Liver (tissue), 9 donors: ENCODE measurements around the gene TNFRSF25. TPM values are rescaled to one million over a fixed set of nuclear protein-coding genes. Genes with fewer than 3 reads are reported as not detected.

ENCODE experiments used
- DNase-seq: peaks from one replicate; pipeline ENCODE4 v3.0.0-alpha.2; 2017; ENCODE audit warnings: low spot score
- H3K27ac ChIP-seq, 2 donors: one replicate each; pipeline ENCODE4 v1.7.0; 2013; ENCODE audit warnings: inconsistent platforms in 2 of 2, low read length in 2 of 2, control low read depth in 1 of 2, low read depth in 1 of 2, mild to moderate bottlenecking in 1 of 2
- H3K27me3 ChIP-seq, 4 donors: one replicate each; pipeline versions ENCODE4 v1.6.1 to v1.7.0; 2013; ENCODE audit warnings: low read length in 3 of 4, inconsistent platforms in 1 of 4, mild to moderate bottlenecking in 1 of 4, moderate library complexity in 1 of 4; ENCODE audit not compliant: control insufficient read depth in 4 of 4, insufficient read depth in 4 of 4
- H3K36me3 ChIP-seq, 4 donors: one replicate each; pipeline versions ENCODE4 v1.6.1 to v1.7.0; 2013; ENCODE audit warnings: low read length in 3 of 4, mild to moderate bottlenecking in 3 of 4, low read depth in 1 of 4, moderate library complexity in 1 of 4; ENCODE audit not compliant: control insufficient read depth in 4 of 4, insufficient read depth in 3 of 4
- H3K4me1 ChIP-seq, 4 donors: one replicate each; pipeline versions ENCODE4 v1.6.1 to v1.7.0; 2013; ENCODE audit warnings: low read length in 3 of 4, mild to moderate bottlenecking in 3 of 4, moderate library complexity in 1 of 4; ENCODE audit not compliant: control insufficient read depth in 4 of 4, insufficient read depth in 4 of 4
- H3K4me3 ChIP-seq, 3 donors: one replicate each; pipeline versions ENCODE4 v1.6.1 to v1.7.0; 2013; ENCODE audit warnings: low read length in 3 of 3, control low read depth in 1 of 3, low read depth in 1 of 3, mild to moderate bottlenecking in 1 of 3
- H3K9ac ChIP-seq, 2 donors: one replicate each; pipeline ENCODE4 v1.7.0; 2013; ENCODE audit warnings: low read length in 2 of 2, mild to moderate bottlenecking in 2 of 2, moderate library complexity in 2 of 2, control low read depth in 1 of 2, low read depth in 1 of 2
- H3K9me3 ChIP-seq, 4 donors: one replicate each; pipeline versions ENCODE4 v1.6.1 to v1.7.0; 2013; ENCODE audit warnings: low read length in 3 of 4; ENCODE audit not compliant: control insufficient read depth in 4 of 4
- ATF3 ChIP-seq: IDR thresholded peaks from 2 replicates; pipeline ENCODE4 v1.6.1; 2016; ENCODE audit warnings: antibody characterized with exemption
- CTCF ChIP-seq: fragments of 150-350 bp; IDR thresholded peaks from 2 replicates; pipeline ENCODE4 v1.5.1; 2017; ENCODE audit warnings: improper control_type of control experiment, low read depth, low read length; ENCODE audit not compliant: missing input control
- EGR1 ChIP-seq, 2 donors: IDR thresholded peaks; 2 replicates each; pipeline ENCODE4 v1.6.1; 2016 to 2018; ENCODE audit warnings: antibody characterized with exemption in 2 of 2, low read depth in 2 of 2
- FOXA1 ChIP-seq: IDR thresholded peaks from 2 replicates; pipeline ENCODE4 v1.6.1; 2016; ENCODE audit warnings: antibody characterized with exemption
- FOXA2 ChIP-seq: IDR thresholded peaks from 2 replicates; pipeline ENCODE4 v1.6.1; 2016; ENCODE audit warnings: antibody characterized with exemption
- HNF4G ChIP-seq: IDR thresholded peaks from 2 replicates; pipeline ENCODE4 v1.6.1; 2016; ENCODE audit warnings: antibody characterized with exemption
- JUND ChIP-seq, 2 donors: IDR thresholded peaks; 2 replicates each; pipeline ENCODE4 v1.6.1; 2016; ENCODE audit warnings: antibody characterized with exemption in 2 of 2
- NR2F2 ChIP-seq: IDR thresholded peaks from 2 replicates; pipeline ENCODE4 v1.6.1; 2016; ENCODE audit warnings: antibody characterized with exemption
- TAF1 ChIP-seq: conservative IDR thresholded peaks from 2 replicates; pipeline ENCODE4 v1.6.1; 2016; ENCODE audit warnings: antibody characterized with exemption, mild to moderate bottlenecking
- WGBS: extraction: QIAGEN DNeasy Blood & Tissue Kit; methylation state at CpG from one replicate; pipeline ENCODE4 v1.1.7; 2013; 5-methylcytosine and 5-hydroxymethylcytosine counted together
- polyA plus RNA-seq, 2 donors: library from polyadenylated mRNA; stranded (reverse) in 1 of 2; unstranded in 1 of 2; fragments of 200-250 nt in 1 of 2; fragments of >200 nt in 1 of 2; fragmentation: Nextera tagmentation in 1 of 2; extraction: Ambion mirVana in 1 of 2; gene quantifications; one replicate each; pipeline versions ENCODE4 v1.2.1 to v1.2.3, GENCODE V29; 2013 to 2015
- total RNA-seq, 2 donors: library from RNA; depleted of rRNA; stranded (reverse); fragments of >200 nt; gene quantifications; one replicate each; pipeline ENCODE4 v1.2.3, GENCODE V29; 2014
- TF ChIP-seq, protein P1 (sequence below): IDR thresholded peaks from 2 replicates; pipeline ENCODE4 v1.6.1; 2016; ENCODE audit warnings: antibody characterized with exemption
- TF ChIP-seq, protein P2 (sequence below): IDR thresholded peaks from 2 replicates; pipeline ENCODE4 v1.6.1; 2016; ENCODE audit warnings: antibody characterized with exemption, mild to moderate bottlenecking
- donor health status: healthy.
- donor health status: healthy.
- donor health status: healthy.
- donor health status: healthy.
- donor health status: healthy.

The TNFRSF25 gene
- total and polyA plus RNA-seq, 4 donors: 0.78 to 2.6 (median 2.0) TPM

- 96% methylated on average over 12 of the region's 12 CpGs for WGBS
- Histone ChIP-seq H3K4me1 (peaks cover 7 to 26% (median 13%) of the 10 kb centered on the region in 4 donors), H3K36me3 (no peaks in the 10 kb centered on the region), H3K9ac (no peak overlapping the region), H3K4me3 (no peak overlapping the region), H3K27me3 (no peaks in the 10 kb centered on the region), H3K27ac (no peak overlapping the region), H3K9me3 (no peaks in the 10 kb centered on the region)
- DNase-seq: no peak
- TF ChIP-seq HNF4G: no peak
- no peak for TF ChIP-seq CTCF
- TF ChIP-seq, protein P1, sequence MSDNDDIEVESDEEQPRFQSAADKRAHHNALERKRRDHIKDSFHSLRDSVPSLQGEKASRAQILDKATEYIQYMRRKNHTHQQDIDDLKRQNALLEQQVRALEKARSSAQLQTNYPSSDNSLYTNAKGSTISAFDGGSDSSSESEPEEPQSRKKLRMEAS: no peak
- no peak for TF ChIP-seq FOXA1
- TF ChIP-seq EGR1 (IDR thresholded peaks at IDR 0.05; ENCODE audit: low read depth in 2 of 2): no peak
These were observed 1.3 kb upstream of the TNFRSF25 start for GRCh38 chr1:6467224-6467623.

GRCh38 chr1:6466751-6467150, 778 bp upstream of the TNFRSF25 start:
- Histone ChIP-seq H3K27ac (no peak overlapping the region), H3K9me3 (no peaks in the 10 kb centered on the region), H3K4me1 (peaks cover 5 to 22% (median 10%) of the 10 kb centered on the region in 4 donors), H3K27me3 (no peaks in the 10 kb centered on the region), H3K4me3 (no peak overlapping the region), H3K9ac (no peak overlapping the region), H3K36me3 (no peaks in the 10 kb centered on the region)
- TF ChIP-seq NR2F2: no peak
- TF ChIP-seq ATF3: no peak
- TF ChIP-seq JUND (IDR thresholded peaks at IDR 0.05): no peak
- TF ChIP-seq TAF1: no peak
- TF ChIP-seq FOXA2: no peak
- TF ChIP-seq, protein P2, sequence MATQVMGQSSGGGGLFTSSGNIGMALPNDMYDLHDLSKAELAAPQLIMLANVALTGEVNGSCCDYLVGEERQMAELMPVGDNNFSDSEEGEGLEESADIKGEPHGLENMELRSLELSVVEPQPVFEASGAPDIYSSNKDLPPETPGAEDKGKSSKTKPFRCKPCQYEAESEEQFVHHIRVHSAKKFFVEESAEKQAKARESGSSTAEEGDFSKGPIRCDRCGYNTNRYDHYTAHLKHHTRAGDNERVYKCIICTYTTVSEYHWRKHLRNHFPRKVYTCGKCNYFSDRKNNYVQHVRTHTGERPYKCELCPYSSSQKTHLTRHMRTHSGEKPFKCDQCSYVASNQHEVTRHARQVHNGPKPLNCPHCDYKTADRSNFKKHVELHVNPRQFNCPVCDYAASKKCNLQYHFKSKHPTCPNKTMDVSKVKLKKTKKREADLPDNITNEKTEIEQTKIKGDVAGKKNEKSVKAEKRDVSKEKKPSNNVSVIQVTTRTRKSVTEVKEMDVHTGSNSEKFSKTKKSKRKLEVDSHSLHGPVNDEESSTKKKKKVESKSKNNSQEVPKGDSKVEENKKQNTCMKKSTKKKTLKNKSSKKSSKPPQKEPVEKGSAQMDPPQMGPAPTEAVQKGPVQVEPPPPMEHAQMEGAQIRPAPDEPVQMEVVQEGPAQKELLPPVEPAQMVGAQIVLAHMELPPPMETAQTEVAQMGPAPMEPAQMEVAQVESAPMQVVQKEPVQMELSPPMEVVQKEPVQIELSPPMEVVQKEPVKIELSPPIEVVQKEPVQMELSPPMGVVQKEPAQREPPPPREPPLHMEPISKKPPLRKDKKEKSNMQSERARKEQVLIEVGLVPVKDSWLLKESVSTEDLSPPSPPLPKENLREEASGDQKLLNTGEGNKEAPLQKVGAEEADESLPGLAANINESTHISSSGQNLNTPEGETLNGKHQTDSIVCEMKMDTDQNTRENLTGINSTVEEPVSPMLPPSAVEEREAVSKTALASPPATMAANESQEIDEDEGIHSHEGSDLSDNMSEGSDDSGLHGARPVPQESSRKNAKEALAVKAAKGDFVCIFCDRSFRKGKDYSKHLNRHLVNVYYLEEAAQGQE: no peak
- no peak for TF ChIP-seq EGR1 (IDR thresholded peaks at IDR 0.05; ENCODE audit: low read depth in 2 of 2)
- TF ChIP-seq CTCF: no peak
- no peak for TF ChIP-seq FOXA1
- no peak for TF ChIP-seq HNF4G
- no peak for DNase-seq
- WGBS: 97% methylated on average over 5 of the region's 5 CpGs
